ENCODE data around the gene TREML4. TPM values are rescaled to one million over a fixed set of nuclear protein-coding genes. Genes with fewer than 3 reads are reported as not detected.

TREML4 gene
- polyA plus RNA-seq, 1 donor from 2014 or later: not detected

- Histone ChIP-seq H3K4me3 (ENCODE audit: low read length) (no peak overlapping the region), H4K20me1 (ENCODE audit: insufficient read depth) (no peaks in the 10 kb centered on the region), H3K9ac (ENCODE audit: low read length) (no peak overlapping the region), H3K36me3 (ENCODE audit: insufficient read depth, low read length) (no peaks in the 10 kb centered on the region), H3K79me2 (replicated peaks; ENCODE audit: insufficient read depth, low read length) (no peaks in the 10 kb centered on the region), H2AFZ (ENCODE audit: low read depth, low read length) (no peak overlapping the region), H3K9me2 (ENCODE audit: insufficient read depth, low read length) (no peaks in the 10 kb centered on the region), H3K27ac (ENCODE audit: low read length) (no peak overlapping the region), H3F3A (ENCODE audit: insufficient read depth, low read length, poor library complexity, severe bottlenecking) (no peaks in the 10 kb centered on the region), H3K27me3 (ENCODE audit: insufficient read depth, low read depth, low read length) (no peaks in the 10 kb centered on the region), H3K4me2 (ENCODE audit: low read length) (no peak overlapping the region), H3K9me3 (ENCODE audit: low read length) (no peaks in the 10 kb centered on the region)
- TF ChIP-seq TAF1 (IDR thresholded peaks at IDR 0.05; ENCODE audit: low read depth) (no peak), CTCF (IDR thresholded peaks at IDR 0.05; ENCODE audit: poor library complexity, severe bottlenecking) (no peak), EZH2 (IDR thresholded peaks at IDR 0.05; ENCODE audit: borderline replicate concordance, insufficient read depth, low read length, poor library complexity, severe bottlenecking) (no peak), POLR2AphosphoS5 (IDR thresholded peaks at IDR 0.05) (no peak), EP300 (conservative IDR thresholded peaks at IDR 0.05; ENCODE audit: poor library complexity, severe bottlenecking) (no peak), SMC3 (conservative IDR thresholded peaks at IDR 0.05; ENCODE audit: poor library complexity) (no peak), RAD21 (conservative IDR thresholded peaks at IDR 0.05) (no peak), REST (IDR thresholded peaks at IDR 0.05; ENCODE audit: borderline replicate concordance) (no peak), MXI1 (conservative IDR thresholded peaks at IDR 0.05; ENCODE audit: poor library complexity, severe bottlenecking) (no peak)
Observed at GRCh38 chr6:41268478-41268877, 40.3 kb downstream of the TREML4 start.

GRCh38 chr6:41269166-41269565 is 41.0 kb downstream of the TREML4 start:
- Histone ChIP-seq H3K9ac (ENCODE audit: low read length) (no peak overlapping the region), H3K79me2 (replicated peaks; ENCODE audit: insufficient read depth, low read length) (no peaks in the 10 kb centered on the region), H3K27me3 (ENCODE audit: insufficient read depth, low read depth, low read length) (no peaks in the 10 kb centered on the region), H2AFZ (ENCODE audit: low read depth, low read length) (no peak overlapping the region), H3F3A (ENCODE audit: insufficient read depth, low read length, poor library complexity, severe bottlenecking) (no peaks in the 10 kb centered on the region), H3K4me2 (ENCODE audit: low read length) (no peak overlapping the region), H3K9me3 (ENCODE audit: low read length) (no peaks in the 10 kb centered on the region), H3K27ac (ENCODE audit: low read length) (no peak overlapping the region), H4K20me1 (ENCODE audit: insufficient read depth) (no peaks in the 10 kb centered on the region), H3K9me2 (ENCODE audit: insufficient read depth, low read length) (no peaks in the 10 kb centered on the region), H3K36me3 (ENCODE audit: insufficient read depth, low read length) (no peaks in the 10 kb centered on the region), H3K4me3 (ENCODE audit: low read length) (no peak overlapping the region)
- TF ChIP-seq SMC3 (conservative IDR thresholded peaks at IDR 0.05; ENCODE audit: poor library complexity) (no peak), POLR2AphosphoS5 (IDR thresholded peaks at IDR 0.05) (no peak), REST (IDR thresholded peaks at IDR 0.05; ENCODE audit: borderline replicate concordance) (no peak), CTCF (IDR thresholded peaks at IDR 0.05; ENCODE audit: poor library complexity, severe bottlenecking) (no peak), EP300 (conservative IDR thresholded peaks at IDR 0.05; ENCODE audit: poor library complexity, severe bottlenecking) (no peak), MXI1 (conservative IDR thresholded peaks at IDR 0.05; ENCODE audit: poor library complexity, severe bottlenecking) (no peak), RAD21 (conservative IDR thresholded peaks at IDR 0.05) (no peak), EZH2 (IDR thresholded peaks at IDR 0.05; ENCODE audit: borderline replicate concordance, insufficient read depth, low read length, poor library complexity, severe bottlenecking) (no peak), TAF1 (IDR thresholded peaks at IDR 0.05; ENCODE audit: low read depth) (no peak)
